Measurements from ENCODE around the gene IRAK2. TPM values are rescaled to one million over a fixed set of nuclear protein-coding genes. Genes with fewer than 3 reads are reported as not detected.

Gene IRAK2
- total RNA-seq, 6 experiments from 2014 or later, result 4.2 to 16.0 (median 8.4) TPM

DNA sequence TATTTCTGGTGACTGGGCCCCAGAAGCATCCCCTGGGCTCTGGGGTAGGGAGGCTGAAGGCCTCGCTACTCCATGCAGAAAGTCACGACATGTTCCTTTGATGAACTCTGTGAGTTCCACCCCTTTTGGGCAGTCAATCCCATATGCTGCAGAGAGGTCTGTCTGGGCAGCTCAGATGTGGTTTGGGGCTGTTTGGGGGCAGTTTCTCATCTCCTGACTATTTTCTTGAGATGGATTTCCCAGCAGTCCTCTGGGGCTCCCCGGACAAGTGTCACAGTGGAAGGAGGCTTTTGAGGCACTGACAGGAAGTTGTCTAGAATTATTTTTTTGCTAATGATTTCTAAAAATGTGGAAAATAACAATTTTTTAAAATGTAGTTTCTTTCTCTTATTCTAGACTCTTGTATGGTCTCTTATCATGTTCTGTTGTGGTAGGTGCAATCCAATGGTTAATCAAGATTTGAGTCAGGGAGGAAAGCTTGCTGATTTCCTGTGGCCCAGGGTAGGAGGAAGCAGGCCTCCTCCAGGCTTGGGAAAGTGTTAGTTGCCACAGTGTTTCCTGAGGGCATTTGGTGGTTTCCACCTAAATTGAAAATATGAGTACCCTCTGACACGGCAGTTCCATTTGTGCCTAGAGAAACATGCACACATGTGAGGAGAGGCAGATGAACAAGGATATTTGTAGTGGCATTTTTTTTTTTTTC is 63.7 kb downstream of the IRAK2 start:
- DNase-seq (no peak), ATAC-seq (peak in 3 of 4 donors; percentile 14 to 19 (median 17))
- Histone ChIP-seq H3K36me3 (peaks cover 0 to 4% (median 0%) of the 10 kb centered on the region in 4 donors), H3K4me1 (peaks cover 0 to 17% (median 7%) of the 10 kb centered on the region in 4 donors), H3K27me3 (no peaks in the 10 kb centered on the region), H3K27ac (peak overlapping the region in 1 of 3 donors; percentile 39), H3K4me3 (no peak overlapping the region), H3K9me3 (no peaks in the 10 kb centered on the region)
- 59% methylated on average over 4 of the region's 4 CpGs for WGBS (ENCODE audit: insufficient coverage, low coverage, low lambda C conversion rate, missing lambda C conversion rate)
- intact Hi-C loops (cut with DNase I), result loop anchor here (10.0 kb wide), 2 partner anchors 54 to 294 kb away; partner anchors contain the start of gene CRELD1 (in 1 of the 2)
- TF ChIP-seq, protein P1, sequence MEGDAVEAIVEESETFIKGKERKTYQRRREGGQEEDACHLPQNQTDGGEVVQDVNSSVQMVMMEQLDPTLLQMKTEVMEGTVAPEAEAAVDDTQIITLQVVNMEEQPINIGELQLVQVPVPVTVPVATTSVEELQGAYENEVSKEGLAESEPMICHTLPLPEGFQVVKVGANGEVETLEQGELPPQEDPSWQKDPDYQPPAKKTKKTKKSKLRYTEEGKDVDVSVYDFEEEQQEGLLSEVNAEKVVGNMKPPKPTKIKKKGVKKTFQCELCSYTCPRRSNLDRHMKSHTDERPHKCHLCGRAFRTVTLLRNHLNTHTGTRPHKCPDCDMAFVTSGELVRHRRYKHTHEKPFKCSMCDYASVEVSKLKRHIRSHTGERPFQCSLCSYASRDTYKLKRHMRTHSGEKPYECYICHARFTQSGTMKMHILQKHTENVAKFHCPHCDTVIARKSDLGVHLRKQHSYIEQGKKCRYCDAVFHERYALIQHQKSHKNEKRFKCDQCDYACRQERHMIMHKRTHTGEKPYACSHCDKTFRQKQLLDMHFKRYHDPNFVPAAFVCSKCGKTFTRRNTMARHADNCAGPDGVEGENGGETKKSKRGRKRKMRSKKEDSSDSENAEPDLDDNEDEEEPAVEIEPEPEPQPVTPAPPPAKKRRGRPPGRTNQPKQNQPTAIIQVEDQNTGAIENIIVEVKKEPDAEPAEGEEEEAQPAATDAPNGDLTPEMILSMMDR (IDR thresholded peaks at IDR 0.05), result no peak
- no peak for TF ChIP-seq POLR2A (IDR thresholded peaks at IDR 0.05)

DNA sequence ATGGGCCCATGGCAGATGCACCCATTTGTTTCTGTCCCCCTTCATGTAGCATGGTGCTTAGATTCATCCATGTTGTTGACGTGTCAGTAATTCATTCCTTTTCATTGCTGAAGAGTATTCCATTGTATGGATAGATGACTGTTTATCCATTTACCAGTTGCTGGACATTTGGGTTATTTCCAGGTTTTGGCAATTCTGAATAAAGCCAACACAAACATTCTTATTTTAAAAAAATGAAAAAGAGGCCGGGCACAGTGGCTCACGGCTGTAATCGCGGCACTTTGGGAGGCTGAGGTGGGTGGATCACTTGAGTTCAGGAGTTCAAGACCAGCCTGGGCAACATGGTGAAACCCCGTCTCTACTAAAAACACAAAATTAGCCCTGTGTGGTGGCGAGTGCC is 64.9 kb downstream of the IRAK2 start:
- WGBS (ENCODE audit: insufficient coverage, low coverage, low lambda C conversion rate, missing lambda C conversion rate), result 76% methylated on average over 7 of the region's 7 CpGs
- Histone ChIP-seq H3K27ac (no peak overlapping the region), H3K9me3 (no peaks in the 10 kb centered on the region), H3K27me3 (no peaks in the 10 kb centered on the region), H3K4me3 (no peak overlapping the region), H3K36me3 (peaks cover 0 to 8% (median 0%) of the 10 kb centered on the region in 4 donors), H3K4me1 (peaks cover 0 to 6% (median 2%) of the 10 kb centered on the region in 4 donors)
- intact Hi-C loops (cut with DNase I), result loop anchor here (10.0 kb wide), 2 partner anchors 55 to 295 kb away; partner anchors contain the start of gene CRELD1 (in 1 of the 2)
- ATAC-seq (no peak), DNase-seq (no peak)
- TF ChIP-seq, protein P1 (IDR thresholded peaks at IDR 0.05), result no peak
- TF ChIP-seq POLR2A (IDR thresholded peaks at IDR 0.05), result no peak

DNA sequence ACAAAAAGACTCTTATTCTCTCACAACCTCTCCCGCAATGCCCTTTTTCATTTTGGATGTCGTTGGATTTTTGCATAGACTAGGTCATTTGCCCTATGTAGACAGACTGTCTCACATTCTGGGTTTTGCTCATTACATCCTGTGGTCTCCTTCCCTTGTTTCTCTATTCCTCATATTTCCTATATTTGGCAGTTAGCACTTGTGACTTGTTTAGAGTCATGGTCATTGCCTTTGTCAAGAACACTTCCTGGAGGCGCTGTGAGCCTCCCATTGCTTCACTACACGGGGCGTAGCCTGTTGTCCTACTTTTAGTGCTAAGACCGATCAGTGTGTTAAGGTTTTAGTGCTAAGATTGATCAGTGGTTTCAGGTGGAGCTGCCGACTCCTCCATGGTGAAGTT is 67.4 kb downstream of the IRAK2 start:
- H3K4me3 ChIP-seq, result no peak overlapping the region
- H3K27ac ChIP-seq, result peak overlapping the region in 1 of 3 donors; percentile 8
- peaks cover 0 to 18% (median 0%) of the 10 kb centered on the region in 4 donors for H3K36me3 ChIP-seq
- no peaks in the 10 kb centered on the region for H3K4me1 ChIP-seq
- TF ChIP-seq, protein P1 (IDR thresholded peaks at IDR 0.05), result no peak
- TF ChIP-seq POLR2A (IDR thresholded peaks at IDR 0.05), result no peak
- 74% methylated on average over 7 of the region's 7 CpGs for WGBS (ENCODE audit: insufficient coverage, low coverage, low lambda C conversion rate, missing lambda C conversion rate)
- DNase-seq (no peak), ATAC-seq (peak; percentile 51 to 80 (median 61))
- H3K9me3 ChIP-seq, result no peaks in the 10 kb centered on the region
- intact Hi-C loops (cut with DNase I), result no loop called here
- no peaks in the 10 kb centered on the region for H3K27me3 ChIP-seq

DNA sequence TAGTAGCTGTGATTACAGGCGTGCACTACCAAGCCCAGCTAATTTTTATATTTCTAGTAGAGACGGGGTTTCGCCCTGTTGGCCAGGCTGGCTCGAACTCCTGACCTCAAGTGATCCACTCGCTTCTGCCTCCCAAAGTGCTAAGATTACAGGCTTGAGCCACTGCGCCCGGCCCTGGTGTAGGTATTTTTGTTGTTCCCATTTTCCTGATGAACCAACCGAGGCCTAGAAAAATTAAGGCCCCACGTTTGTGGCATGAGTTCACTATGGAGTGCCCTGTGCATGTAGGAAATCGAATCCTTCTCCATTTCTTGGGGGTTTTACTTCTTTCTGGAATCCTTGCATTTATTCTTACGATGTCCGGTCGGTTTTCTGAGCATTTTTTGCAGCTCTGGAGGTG is 69.3 kb downstream of the IRAK2 start:
- intact Hi-C loops (cut with DNase I), result no loop called here
- Histone ChIP-seq H3K27ac (no peak overlapping the region), H3K9me3 (no peaks in the 10 kb centered on the region), H3K4me3 (no peak overlapping the region), H3K4me1 (no peaks in the 10 kb centered on the region), H3K27me3 (no peaks in the 10 kb centered on the region), H3K36me3 (peaks cover 0 to 22% (median 4%) of the 10 kb centered on the region in 4 donors)
- WGBS (ENCODE audit: insufficient coverage, low coverage, low lambda C conversion rate, missing lambda C conversion rate), result 95% methylated on average over 12 of the region's 13 CpGs
- TF ChIP-seq, protein P1 (IDR thresholded peaks at IDR 0.05), result no peak
- TF ChIP-seq POLR2A (IDR thresholded peaks at IDR 0.05), result no peak
- no peak for DNase-seq
- ATAC-seq, result no peak

Data from right lobe of liver (tissue), 6 donors.